COLO668 (cell line): ENCODE measurements around the gene SLC37A4.
"Not testable (repeated sequence)": the region's sequence is repeated elsewhere in the genome, so short reads cannot be mapped to it uniquely, and the experiment has no call there.

ENCODE experiments used
- DNase-seq: peaks from one replicate; lab custom pipeline; 2025; ENCODE audit not compliant: unreplicated experiment; lab: John Stamatoyannopoulos, UW

SLC37A4 gene

GRCh38 chr11:119018074-119018938, 12.4 kb downstream of the SLC37A4 start, which contains the start of the genes RPS25 and TRAPPC4:
Gene RPS25 (minus strand): TSS chr11:119018343. CDS start chr11:119018284, 59 bp downstream.
Gene TRAPPC4 (plus strand): TSS chr11:119018766. CDS start chr11:119018796, 30 bp downstream.
- peak; percentile 95 for DNase-seq

- DNase-seq: not testable (repeated sequence)
Measured at GRCh38 chr11:119017377-119017776, 13.3 kb downstream of the SLC37A4 start.

GRCh38 chr11:119016216-119017009, 14.3 kb downstream of the SLC37A4 start:
- no peak for DNase-seq

- no peak for DNase-seq
Measured at GRCh38 chr11:119015054-119015611, 15.5 kb downstream of the SLC37A4 start.

- DNase-seq: no peak
Measured at GRCh38 chr11:119014209-119014924, 16.3 kb downstream of the SLC37A4 start.

- no peak for DNase-seq
Measured at GRCh38 chr11:119012629-119013170, 18.0 kb downstream of the SLC37A4 start.

GRCh38 chr11:119011476-119012053, 19.1 kb downstream of the SLC37A4 start:
- DNase-seq: no peak

GRCh38 chr11:119006656-119007055, 24.0 kb downstream of the SLC37A4 start:
- DNase-seq: no peak

- DNase-seq: no peak
Measured at GRCh38 chr11:119000906-119001305, 29.8 kb downstream of the SLC37A4 start.

GRCh38 chr11:118998822-118999221, 31.9 kb downstream of the SLC37A4 start:
- DNase-seq: peak; percentile 6

- DNase-seq: peak; percentile 42
Measured at GRCh38 chr11:118998388-118998717, 32.3 kb downstream of the SLC37A4 start.

- peak; percentile 92 for DNase-seq
Measured at GRCh38 chr11:118997627-118998387, 32.9 kb downstream of the SLC37A4 start, which contains the start of gene CENATAC. Gene CENATAC (plus strand): TSS chr11:118998138. CDS start chr11:118998198, 60 bp downstream.

GRCh38 chr11:118996926-118997626, 33.6 kb downstream of the SLC37A4 start:
- DNase-seq: peak; percentile 34

GRCh38 chr11:118991486-118992038, 39.1 kb downstream of the SLC37A4 start:
- not testable (repeated sequence) for DNase-seq

GRCh38 chr11:118988280-118988679, 42.4 kb downstream of the SLC37A4 start:
- DNase-seq: peak; percentile 14

- no peak for DNase-seq
Measured at GRCh38 chr11:118984825-118985224, 45.9 kb downstream of the SLC37A4 start.

- not testable (repeated sequence) for DNase-seq
Measured at GRCh38 chr11:118984337-118984736, 46.3 kb downstream of the SLC37A4 start.

GRCh38 chr11:118980191-118980881, 50.3 kb downstream of the SLC37A4 start:
- no peak for DNase-seq
